Cardiac muscle cell (in vitro differentiated cells and primary cell): ENCODE results near the gene TESMIN. TPM values are rescaled to one million over a fixed set of nuclear protein-coding genes. Genes with fewer than 3 reads are reported as not detected.

ENCODE experiments used
- DNase-seq, 2 donors: peaks; one replicate each; pipeline versions ENCODE4 v3.0.0 to v3.0.0-alpha.2; 2010 to 2017; ENCODE audit warnings: low read depth in 1 of 2, low spot score in 1 of 2
- H3K27ac ChIP-seq: fragments of 200-600 bp; sonication (generic); 2 replicates; pipeline ENCODE4 v1.5.1; 2016
- H3K27me3 ChIP-seq: fragments of 200-600 bp; sonication (generic); 2 replicates; pipeline ENCODE4 v1.6.0; 2016; ENCODE audit warnings: control low read depth
- H3K36me3 ChIP-seq: fragments of 200-600 bp; sonication (generic); 2 replicates; pipeline ENCODE4 v1.5.1; 2016; ENCODE audit warnings: control low read depth
- H3K4me1 ChIP-seq: fragments of 200-600 bp; sonication (generic); 2 replicates; pipeline ENCODE4 v1.8.1; 2017; ENCODE audit warnings: low read depth, mild to moderate bottlenecking, mixed run types
- H3K4me3 ChIP-seq: fragments of 200-600 bp; sonication (generic); 2 replicates; pipeline ENCODE4 v1.5.1; 2016; ENCODE audit warnings: mild to moderate bottlenecking
- H3K9me3 ChIP-seq: fragments of 200-600 bp; sonication (generic); 2 replicates; pipeline ENCODE4 v1.5.1; 2017; ENCODE audit warnings: low read depth, mild to moderate bottlenecking, control low read depth
- polyA plus RNA-seq: library from polyadenylated mRNA; unstranded; fragments of >200 nt; fragmentation: Nextera tagmentation; extraction: Ambion mirVana; gene quantifications from 2 replicates; pipeline ENCODE4 v1.2.1, GENCODE V29; 2016
- total RNA-seq: library from RNA; depleted of rRNA; stranded (reverse); fragments of >200 nt; gene quantifications from 2 replicates; pipeline ENCODE4 v1.2.3, GENCODE V29; 2016
- TF ChIP-seq, protein P1 (sequence below): IDR thresholded peaks from 2 replicates; pipeline ENCODE4 v1.5.1; 2012; ENCODE audit warnings: low read depth, mild to moderate bottlenecking, low read length

The TESMIN gene
- total and polyA plus RNA-seq, 2 experiments from 2014 or later = 4.6 to 23.5 TPM

DNA sequence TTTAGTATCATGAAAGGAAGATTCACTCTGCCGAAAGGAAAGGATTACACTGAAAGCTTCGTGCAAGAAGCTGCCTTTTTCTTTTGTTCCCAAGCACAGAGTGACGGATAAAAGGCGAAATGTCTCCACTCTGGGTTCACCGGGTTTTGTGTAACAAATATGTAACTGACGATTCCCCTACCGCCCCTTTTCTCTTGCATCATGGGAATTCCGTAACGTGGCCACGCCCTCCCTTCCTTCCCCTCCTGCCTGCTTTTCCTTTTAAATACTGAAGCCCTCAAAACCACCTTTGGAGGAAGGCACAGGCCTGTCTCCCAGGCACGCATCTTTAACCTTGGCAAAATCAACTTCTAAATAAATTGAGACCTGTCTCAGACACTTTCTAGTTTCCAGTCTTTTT is 16.4 kb upstream of the TESMIN start:
- H3K27ac ChIP-seq = no peak overlapping the region
- no peaks in the 10 kb centered on the region for H3K9me3 ChIP-seq
- TF ChIP-seq, protein P1, sequence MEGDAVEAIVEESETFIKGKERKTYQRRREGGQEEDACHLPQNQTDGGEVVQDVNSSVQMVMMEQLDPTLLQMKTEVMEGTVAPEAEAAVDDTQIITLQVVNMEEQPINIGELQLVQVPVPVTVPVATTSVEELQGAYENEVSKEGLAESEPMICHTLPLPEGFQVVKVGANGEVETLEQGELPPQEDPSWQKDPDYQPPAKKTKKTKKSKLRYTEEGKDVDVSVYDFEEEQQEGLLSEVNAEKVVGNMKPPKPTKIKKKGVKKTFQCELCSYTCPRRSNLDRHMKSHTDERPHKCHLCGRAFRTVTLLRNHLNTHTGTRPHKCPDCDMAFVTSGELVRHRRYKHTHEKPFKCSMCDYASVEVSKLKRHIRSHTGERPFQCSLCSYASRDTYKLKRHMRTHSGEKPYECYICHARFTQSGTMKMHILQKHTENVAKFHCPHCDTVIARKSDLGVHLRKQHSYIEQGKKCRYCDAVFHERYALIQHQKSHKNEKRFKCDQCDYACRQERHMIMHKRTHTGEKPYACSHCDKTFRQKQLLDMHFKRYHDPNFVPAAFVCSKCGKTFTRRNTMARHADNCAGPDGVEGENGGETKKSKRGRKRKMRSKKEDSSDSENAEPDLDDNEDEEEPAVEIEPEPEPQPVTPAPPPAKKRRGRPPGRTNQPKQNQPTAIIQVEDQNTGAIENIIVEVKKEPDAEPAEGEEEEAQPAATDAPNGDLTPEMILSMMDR = no peak
- H3K4me1 ChIP-seq = peaks cover 10% of the 10 kb centered on the region
- H3K27me3 ChIP-seq = no peaks in the 10 kb centered on the region
- no peak for DNase-seq
- H3K4me3 ChIP-seq = no peak overlapping the region
- no peaks in the 10 kb centered on the region for H3K36me3 ChIP-seq

DNA sequence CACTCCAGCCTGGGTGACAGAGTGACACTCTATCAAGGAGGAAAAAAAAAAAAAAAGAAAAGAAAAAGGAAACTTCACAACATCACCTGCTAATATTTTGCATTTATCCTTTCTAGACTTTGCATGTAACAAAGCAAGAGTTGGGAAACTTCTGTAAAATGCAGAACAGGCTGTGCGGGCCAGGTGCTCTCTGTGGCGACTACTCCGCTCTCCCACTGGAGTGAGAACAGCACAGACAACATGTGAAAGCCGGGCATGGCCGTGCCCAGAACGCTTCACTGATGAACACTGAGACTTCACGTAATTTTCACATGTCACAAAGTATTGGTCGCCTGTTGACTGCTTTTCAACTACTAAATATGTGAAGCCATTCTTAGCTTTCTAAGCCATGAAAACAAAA is 15.5 kb upstream of the TESMIN start:
- H3K9me3 ChIP-seq = no peaks in the 10 kb centered on the region
- H3K27me3 ChIP-seq = no peaks in the 10 kb centered on the region
- no peak for DNase-seq
- H3K4me3 ChIP-seq = no peak overlapping the region
- TF ChIP-seq, protein P1 = no peak
- H3K4me1 ChIP-seq = peaks cover 10% of the 10 kb centered on the region
- no peaks in the 10 kb centered on the region for H3K36me3 ChIP-seq
- H3K27ac ChIP-seq = no peak overlapping the region

DNA sequence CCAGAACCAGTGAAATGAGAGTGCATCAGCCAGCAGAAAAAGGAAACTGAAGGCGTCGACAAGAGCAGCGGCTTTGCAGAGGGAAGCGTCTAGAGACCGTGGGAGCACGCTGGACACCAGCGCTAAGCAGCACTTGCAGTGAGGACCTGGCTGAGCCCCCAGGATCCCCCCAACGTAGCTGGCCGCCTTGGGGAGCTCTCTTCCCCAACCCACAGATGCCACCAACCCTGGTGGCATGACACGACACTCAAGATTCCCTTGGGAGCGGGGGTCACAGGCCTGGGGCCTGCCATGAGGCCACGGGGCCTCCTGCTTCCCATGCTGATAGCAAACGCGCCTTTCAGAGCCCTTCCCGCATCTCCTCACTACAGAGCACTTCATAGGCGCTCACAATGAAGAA is 13.4 kb upstream of the TESMIN start:
- Histone ChIP-seq H3K9me3 (no peaks in the 10 kb centered on the region), H3K4me3 (no peak overlapping the region), H3K27ac (no peak overlapping the region), H3K27me3 (no peaks in the 10 kb centered on the region), H3K4me1 (no peaks in the 10 kb centered on the region), H3K36me3 (no peaks in the 10 kb centered on the region)
- DNase-seq = no peak
- TF ChIP-seq, protein P1 = no peak

DNA sequence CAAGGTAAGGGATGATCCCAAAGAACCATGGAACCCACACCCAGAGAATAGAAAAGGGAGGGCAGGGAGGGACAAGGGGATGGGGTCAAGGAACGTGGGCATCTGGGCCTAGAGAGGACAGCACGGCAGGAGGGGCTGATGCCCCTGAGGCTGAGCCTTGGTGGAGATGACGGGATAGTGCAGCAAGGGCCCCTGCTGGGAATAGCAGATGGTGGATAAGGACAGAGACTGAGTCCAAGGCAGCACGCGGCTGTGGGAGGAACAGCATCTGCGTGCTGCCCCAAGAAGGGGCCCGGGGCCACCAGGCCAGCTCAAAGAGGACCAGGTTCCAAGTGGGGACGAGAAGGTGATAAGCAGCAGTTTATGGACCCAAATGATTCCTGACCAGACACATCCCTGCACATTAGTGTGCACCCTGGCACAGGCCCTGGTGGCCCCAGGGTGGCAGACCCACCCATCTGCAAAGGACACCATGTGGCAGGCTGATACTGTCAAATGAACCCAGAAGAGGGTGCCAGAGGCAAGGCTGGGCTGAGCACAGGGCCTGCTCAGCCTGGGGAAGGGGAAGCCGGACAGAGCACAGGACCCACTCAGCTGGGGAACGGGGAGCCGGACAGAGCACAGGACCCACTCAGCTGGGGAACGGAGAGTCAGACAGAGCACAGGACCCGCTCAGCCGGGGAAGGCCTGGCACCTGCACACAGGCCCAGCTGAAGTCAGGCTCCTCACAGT is 12.8 kb upstream of the TESMIN start:
- Histone ChIP-seq H3K4me3 (no peak overlapping the region), H3K9me3 (no peaks in the 10 kb centered on the region), H3K27ac (no peak overlapping the region), H3K36me3 (no peaks in the 10 kb centered on the region), H3K4me1 (no peaks in the 10 kb centered on the region), H3K27me3 (no peaks in the 10 kb centered on the region)
- no peak for DNase-seq
- TF ChIP-seq, protein P1 = no peak

DNA sequence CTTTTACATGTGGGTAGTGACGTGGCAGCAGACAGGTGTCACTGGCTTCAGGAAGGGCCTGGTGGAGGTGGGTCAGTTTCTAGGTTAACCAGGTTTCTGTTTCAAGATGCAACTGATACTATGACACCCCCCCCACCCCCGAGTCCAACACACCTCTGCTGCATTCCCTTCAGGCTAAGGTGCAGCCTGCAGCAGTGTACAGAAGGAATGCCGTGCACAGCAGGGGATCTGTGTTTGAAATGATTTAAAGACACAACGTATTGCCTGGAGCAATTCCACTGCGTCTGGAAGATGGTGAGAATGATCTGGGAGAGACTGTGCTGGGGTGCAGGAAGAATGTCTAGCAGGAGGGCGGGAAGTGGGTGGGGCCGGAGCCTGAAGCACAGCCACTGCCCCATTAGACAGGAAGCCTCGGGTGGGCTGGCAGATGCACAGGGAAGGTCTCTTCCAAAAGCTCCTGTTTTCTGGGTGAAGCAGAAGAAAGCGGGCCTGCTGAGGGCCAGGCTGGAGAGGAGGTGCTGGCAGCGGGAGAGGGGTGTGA is 11.9 kb upstream of the TESMIN start:
- DNase-seq = no peak
- Histone ChIP-seq H3K27ac (no peak overlapping the region), H3K36me3 (no peaks in the 10 kb centered on the region), H3K27me3 (no peaks in the 10 kb centered on the region), H3K4me1 (no peaks in the 10 kb centered on the region), H3K9me3 (no peaks in the 10 kb centered on the region), H3K4me3 (no peak overlapping the region)
- TF ChIP-seq, protein P1 = no peak
